K562 (cell line): ENCODE measurements around the gene TACR1. TPM values are rescaled to one million over a fixed set of nuclear protein-coding genes. Genes with fewer than 3 reads are reported as not detected.

ENCODE experiments used
- ATAC-seq: fragments of 200-7000 bp; cut with Tn5 transposase; 3 replicates; pipeline ENCODE4 v1.9.1; 2020; ENCODE audit warnings: moderate library complexity
- BruUV-seq: library from RNA; stranded (reverse); fragments of 400-500 nt; replicated peaks from 2 replicates; lab custom pipeline; 2021; lab: Mats Ljungman, UMichigan
- CTCF ChIA-PET: fragments of 300-600 bp; formaldehyde crosslinking; extraction: SDS; loops from one replicate; lab custom pipeline; 2021; ENCODE audit warnings: low intra/inter-chr PET ratio; lab: Yijun Ruan, JAX
- POLR2A ChIA-PET: fragments of 300-600, 350-650 bp; sonication (Branson Sonifier 250); formaldehyde crosslinking; extraction: SDS; loops from one replicate; lab custom pipeline; 2021; ENCODE audit warnings: antibody characterized with exemption, inconsistent platforms; lab: Yijun Ruan, JAX
- DNase-seq, 4 experiments: peaks; one replicate each; pipeline versions ENCODE4 v3.0.0 to v3.0.0-alpha.2; 2011 to 2018; ENCODE audit warnings: low spot score in 3 of 4, mixed read lengths in 3 of 4; ENCODE audit errors: extremely low read depth in 1 of 4
- FAIRE-seq: peaks from 2 replicates; lab custom pipeline; 2011; peaks lifted over from hg19 to GRCh38; lab: Jason Lieb, UNC
- H2AFZ ChIP-seq: 2 replicates; pipeline ENCODE4 v1.6.0; 2011; ENCODE audit warnings: low read depth, low read length, control low read depth, inconsistent platforms
- H3K27ac ChIP-seq: fragments of 200-600 bp; 3 replicates; pipeline ENCODE4 v1.8.0; 2011; ENCODE audit warnings: low read depth, mild to moderate bottlenecking, control low read depth, inconsistent platforms, low read length, moderate library complexity, mixed read lengths; ENCODE audit errors: extremely low read depth
- H3K27me3 ChIP-seq, 2 experiments: fragments of 300-600 bp in 1 of 2; 2 replicates in 1 of 2; 3 replicates in 1 of 2; pipeline versions ENCODE4 v1.6.0 to v1.8.0; 2011; ENCODE audit warnings: inconsistent platforms in 2 of 2, low read length in 2 of 2, mild to moderate bottlenecking in 1 of 2, mixed read lengths in 1 of 2, moderate library complexity in 1 of 2; ENCODE audit not compliant: control insufficient read depth in 2 of 2, insufficient read depth in 2 of 2
- H3K36me3 ChIP-seq: fragments of 300-600 bp; 3 replicates; pipeline ENCODE4 v1.8.0; 2011; ENCODE audit warnings: mild to moderate bottlenecking, low read length, inconsistent platforms; ENCODE audit not compliant: control insufficient read depth, insufficient read depth
- H3K4me1 ChIP-seq, 2 experiments: fragments of 200-600 bp in 1 of 2; replicated peaks in 1 of 2; 2 replicates in 1 of 2; 3 replicates in 1 of 2; pipeline versions ENCODE4 v1.5.1 to v1.8.0; 2011; ENCODE audit warnings: inconsistent platforms in 2 of 2, low read length in 2 of 2, mild to moderate bottlenecking in 1 of 2, mixed read lengths in 1 of 2, moderate library complexity in 1 of 2; ENCODE audit not compliant: control insufficient read depth in 2 of 2, insufficient read depth in 2 of 2
- H3K4me2 ChIP-seq: 2 replicates; pipeline ENCODE4 v1.6.1; 2011; ENCODE audit warnings: low read length, control low read depth, inconsistent platforms, mixed read lengths; ENCODE audit not compliant: insufficient read depth
- H3K4me3 ChIP-seq: fragments of 200-600 bp; sonication (generic), shearing (Covaris generic); 2 replicates; pipeline ENCODE4 v1.5.1; 2016; ENCODE audit warnings: control low read depth, inconsistent platforms
- H3K79me2 ChIP-seq: fragments of 200-600 bp; 3 replicates; pipeline ENCODE4 v1.8.0; 2011; ENCODE audit warnings: low read length, inconsistent platforms; ENCODE audit not compliant: control insufficient read depth, insufficient read depth
- H3K9ac ChIP-seq, 2 experiments: 2 replicates each; pipeline versions ENCODE4 v1.6.0 to v1.6.1; 2011; ENCODE audit warnings: low read depth in 2 of 2, low read length in 2 of 2, control low read depth in 1 of 2, inconsistent platforms in 1 of 2, mild to moderate bottlenecking in 1 of 2, mixed read lengths in 1 of 2; ENCODE audit not compliant: insufficient read depth in 1 of 2
- H3K9me1 ChIP-seq: one replicate; pipeline ENCODE4 v1.6.0; 2011; ENCODE audit warnings: inconsistent platforms, mild to moderate bottlenecking, low read length, moderate library complexity; ENCODE audit not compliant: control insufficient read depth, insufficient read depth
- H3K9me3 ChIP-seq: replicated peaks from 2 replicates; pipeline ENCODE4 v1.5.1; 2011; ENCODE audit warnings: low read depth, low read length, inconsistent platforms; ENCODE audit not compliant: control insufficient read depth, insufficient read depth
- H4K20me1 ChIP-seq: replicated peaks from 2 replicates; pipeline ENCODE4 v1.6.1; 2011; ENCODE audit warnings: low read length, inconsistent platforms, mixed read lengths; ENCODE audit not compliant: control insufficient read depth, insufficient read depth
- KDM2B ChIP-seq: fragments of 250-450 bp; sonication (Bioruptor Pico); IDR thresholded peaks from 2 replicates; pipeline ENCODE4 v1.8.0; 2021; ENCODE audit warnings: mild to moderate bottlenecking, moderate library complexity
- POLR2A ChIP-seq: fragments of 450-650 bp; conservative IDR thresholded peaks from 2 replicates; pipeline ENCODE4 v1.6.1; 2016
- RERE ChIP-seq: sonication (generic); formaldehyde crosslinking; IDR thresholded peaks from 2 replicates; pipeline ENCODE4 v1.8.0; 2023; ENCODE audit warnings: missing genetic modification reagents, mild to moderate bottlenecking, borderline replicate concordance
- RFX5 ChIP-seq: IDR thresholded peaks from 2 replicates; pipeline ENCODE4 v1.6.1; 2011; ENCODE audit warnings: low read depth, mild to moderate bottlenecking, improper control_type of control experiment, low read length
- SLC30A9 ChIP-seq: fragments of 250-450 bp; sonication (Bioruptor Pico); IDR thresholded peaks from 2 replicates; pipeline ENCODE4 v1.8.0; 2022; ENCODE audit warnings: mild to moderate bottlenecking, moderate library complexity
- THRB ChIP-seq: fragments of 450-650 bp; formaldehyde crosslinking; conservative IDR thresholded peaks from 2 replicates; pipeline ENCODE4 v1.4.0; 2022; ENCODE audit warnings: mild to moderate bottlenecking, missing genetic modification characterization
- YBX1 ChIP-seq: fragments of 450-650 bp; IDR thresholded peaks from 2 replicates; pipeline ENCODE4 v1.7.1; 2016; ENCODE audit warnings: mild to moderate bottlenecking
- ZNF444 ChIP-seq: fragments of 250-450 bp; sonication (Bioruptor Pico); IDR thresholded peaks from 2 replicates; pipeline ENCODE4 v1.4.0; 2020; ENCODE audit warnings: mild to moderate bottlenecking, moderate library complexity
- ZNF77 ChIP-seq: fragments of 250-450 bp; sonication (Bioruptor Pico); IDR thresholded peaks from 2 replicates; pipeline ENCODE4 v1.5.0; 2020
- ZNF780A ChIP-seq: fragments of 250-450 bp; sonication (Bioruptor Pico); IDR thresholded peaks from 2 replicates; pipeline ENCODE4 v1.5.0; 2021; ENCODE audit warnings: mild to moderate bottlenecking
- WGBS: fragments of 100-300 bp; shearing (Covaris generic); methylation state at CpG from one replicate; pipeline ENCODE4 v1.1.6; 2016; ENCODE audit warnings: low coverage, mixed read lengths; ENCODE audit not compliant: insufficient coverage; ENCODE audit errors: missing lambda C conversion rate; 5-methylcytosine and 5-hydroxymethylcytosine counted together
- in situ Hi-C: fragments of 300-500 bp; cut with MboI; formaldehyde crosslinking; loops from 4 replicates; pipeline ENCODE4 v1.15.0; 2018; ENCODE audit warnings: inconsistent platforms, mixed read lengths
- intact Hi-C: fragments of 100-400 bp; cut with micrococcal nuclease; formaldehyde crosslinking; loops from 2 replicates; pipeline ENCODE4 v1.14.2; 2022
- polyA plus RNA-seq, 8 experiments: library from polyadenylated mRNA; depleted of rRNA in 4 of 8; stranded (reverse) in 5 of 8; unstranded in 3 of 8; fragments of >200 nt; fragmentation: Nextera tagmentation in 2 of 8; fragmentation: Illumina TruSeq in 1 of 8; extraction: Ambion mirVana in 2 of 8; extraction: Trizol in 1 of 8; gene quantifications; 2 replicates each; pipeline versions ENCODE4 v1.2.1 to v1.2.3, GENCODE V29; 2011 to 2014; ENCODE audit warnings: inconsistent platforms in 1 of 8, missing spikeins in 1 of 8
- total RNA-seq, 7 experiments: library from RNA; depleted of rRNA in 6 of 7; stranded (reverse); fragments of >200 nt in 6 of 7; fragmentation: Illumina TruSeq in 2 of 7; extraction: Trizol in 2 of 7; gene quantifications; 2 replicates each; pipeline versions ENCODE4 v1.2.1 to v1.2.3, GENCODE V29; 2011 to 2021; ENCODE audit warnings: low replicate concordance in 1 of 7
- TF ChIP-seq, protein P1 (sequence below): sonication (generic); formaldehyde crosslinking; IDR thresholded peaks from 2 replicates; pipeline ENCODE4 v1.8.0; 2022; ENCODE audit warnings: mild to moderate bottlenecking, missing genetic modification reagents

The TACR1 gene
- total and polyA plus RNA-seq, 9 of the 15 experiments (the other 6 are each of a cell fraction or from before 2014, with no cell fraction given), result not detected

GRCh38 chr2:75135776-75136400, 63.4 kb downstream of the TACR1 start (continued):
- no peak for TF ChIP-seq YBX1
- no peak for TF ChIP-seq KDM2B (CRISPR knock-in tag)
- TF ChIP-seq ZNF77, result no peak

DNA sequence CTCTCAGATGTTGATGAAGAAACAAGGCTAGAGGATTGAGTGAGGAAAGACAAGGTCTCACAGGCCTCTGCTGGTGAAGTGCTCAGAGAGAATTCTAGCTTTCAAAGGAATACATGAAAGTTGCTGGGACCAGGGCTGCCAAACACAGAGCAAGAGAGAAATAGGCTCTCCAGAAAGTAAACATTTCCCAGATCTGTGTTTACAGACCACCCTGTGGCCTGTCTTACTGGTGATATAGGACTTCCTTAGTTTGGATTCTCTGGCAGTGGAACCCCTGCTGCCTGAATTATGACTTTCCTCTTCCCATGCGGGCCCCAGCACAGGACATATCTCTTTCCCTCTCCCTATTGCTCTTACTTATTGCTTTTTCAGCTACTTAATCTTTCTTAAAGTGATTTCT, 64.5 kb downstream of the TACR1 start:
- Histone ChIP-seq H3K9me1 (no peaks in the 10 kb centered on the region), H3K4me1 (no peaks in the 10 kb centered on the region), H3K36me3 (no peaks in the 10 kb centered on the region), H3K4me3 (no peak overlapping the region), H3K9me3 (no peaks in the 10 kb centered on the region), H3K9ac (no peak overlapping the region), H2AFZ (no peak overlapping the region), H4K20me1 (no peaks in the 10 kb centered on the region), H3K27ac (no peak overlapping the region), H3K4me2 (no peak overlapping the region), H3K27me3 (peaks cover 0 to 11% of the 10 kb centered on the region in 2 experiments; a peak in 2 of 5 replicates), H3K79me2 (no peaks in the 10 kb centered on the region)
- no TSS peak for BruUV-seq
- ATAC-seq, result no peak
- WGBS, result 0% methylated on average over 1 of the region's 1 CpG
- DNase-seq, result no peak
- intact Hi-C loops, result no loop called here
- POLR2A ChIA-PET, result no interaction called here
- CTCF ChIA-PET, result no interaction called here
- no peak for FAIRE-seq
- in situ Hi-C loops, result no loop called here
- TF ChIP-seq ZNF444 (CRISPR knock-in tag) (no peak), RERE (no peak), THRB (CRISPR knock-in tag) (no peak), RFX5 (no peak), ZNF780A (CRISPR knock-in tag) (no peak), POLR2A (no peak), SLC30A9 (no peak)
- TF ChIP-seq, protein P1, sequence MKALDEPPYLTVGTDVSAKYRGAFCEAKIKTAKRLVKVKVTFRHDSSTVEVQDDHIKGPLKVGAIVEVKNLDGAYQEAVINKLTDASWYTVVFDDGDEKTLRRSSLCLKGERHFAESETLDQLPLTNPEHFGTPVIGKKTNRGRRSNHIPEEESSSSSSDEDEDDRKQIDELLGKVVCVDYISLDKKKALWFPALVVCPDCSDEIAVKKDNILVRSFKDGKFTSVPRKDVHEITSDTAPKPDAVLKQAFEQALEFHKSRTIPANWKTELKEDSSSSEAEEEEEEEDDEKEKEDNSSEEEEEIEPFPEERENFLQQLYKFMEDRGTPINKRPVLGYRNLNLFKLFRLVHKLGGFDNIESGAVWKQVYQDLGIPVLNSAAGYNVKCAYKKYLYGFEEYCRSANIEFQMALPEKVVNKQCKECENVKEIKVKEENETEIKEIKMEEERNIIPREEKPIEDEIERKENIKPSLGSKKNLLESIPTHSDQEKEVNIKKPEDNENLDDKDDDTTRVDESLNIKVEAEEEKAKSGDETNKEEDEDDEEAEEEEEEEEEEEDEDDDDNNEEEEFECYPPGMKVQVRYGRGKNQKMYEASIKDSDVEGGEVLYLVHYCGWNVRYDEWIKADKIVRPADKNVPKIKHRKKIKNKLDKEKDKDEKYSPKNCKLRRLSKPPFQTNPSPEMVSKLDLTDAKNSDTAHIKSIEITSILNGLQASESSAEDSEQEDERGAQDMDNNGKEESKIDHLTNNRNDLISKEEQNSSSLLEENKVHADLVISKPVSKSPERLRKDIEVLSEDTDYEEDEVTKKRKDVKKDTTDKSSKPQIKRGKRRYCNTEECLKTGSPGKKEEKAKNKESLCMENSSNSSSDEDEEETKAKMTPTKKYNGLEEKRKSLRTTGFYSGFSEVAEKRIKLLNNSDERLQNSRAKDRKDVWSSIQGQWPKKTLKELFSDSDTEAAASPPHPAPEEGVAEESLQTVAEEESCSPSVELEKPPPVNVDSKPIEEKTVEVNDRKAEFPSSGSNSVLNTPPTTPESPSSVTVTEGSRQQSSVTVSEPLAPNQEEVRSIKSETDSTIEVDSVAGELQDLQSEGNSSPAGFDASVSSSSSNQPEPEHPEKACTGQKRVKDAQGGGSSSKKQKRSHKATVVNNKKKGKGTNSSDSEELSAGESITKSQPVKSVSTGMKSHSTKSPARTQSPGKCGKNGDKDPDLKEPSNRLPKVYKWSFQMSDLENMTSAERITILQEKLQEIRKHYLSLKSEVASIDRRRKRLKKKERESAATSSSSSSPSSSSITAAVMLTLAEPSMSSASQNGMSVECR (CRISPR knock-in tag), result no peak
